ENCODE data around the gene NUP37.

NUP37 gene

GRCh38 chr12:102031852-102032251 is 88.1 kb downstream of the NUP37 start:
- in situ Hi-C loops (cut with HindIII; ENCODE audit: low sequenced_read_pairs): no loop called here

- in situ Hi-C loops (cut with HindIII; ENCODE audit: low sequenced_read_pairs): no loop called here
Measured at GRCh38 chr12:102029141-102029540, 90.8 kb downstream of the NUP37 start.

- in situ Hi-C loops (cut with HindIII; ENCODE audit: low sequenced_read_pairs): no loop called here
Measured at GRCh38 chr12:102026728-102027127, 93.2 kb downstream of the NUP37 start.

- in situ Hi-C loops (cut with HindIII; ENCODE audit: low sequenced_read_pairs): no loop called here
Measured at GRCh38 chr12:102024765-102025164, 95.1 kb downstream of the NUP37 start.

- in situ Hi-C loops (cut with HindIII; ENCODE audit: low sequenced_read_pairs): no loop called here
Measured at GRCh38 chr12:102023343-102023930, 96.5 kb downstream of the NUP37 start.

Measured in DLD1 (cell line).